ENCODE data around the gene E4F1.

- TF ChIP-seq CTCF (IDR thresholded peaks at IDR 0.05 in 4 of 5, conservative IDR thresholded peaks at IDR 0.05 in 1 of 5) (no peak), POLR2A (IDR thresholded peaks at IDR 0.05) (no peak)
These were observed 32.0 kb upstream of the E4F1 start for GRCh38 chr16:2191446-2191706.

All from gastrocnemius medialis (tissue), 4 donors.